GM21423 (cell line): ENCODE data around the gene SPECC1.
"Not testable (repeated sequence)": the region's sequence is repeated elsewhere in the genome, so short reads cannot be mapped to it uniquely, and the experiment has no call there.

ENCODE experiments used
- ATAC-seq: cut with Tn5 transposase; IDR thresholded peaks from one replicate; pipeline ENCODE4 v1.9.1; 2021; ENCODE audit warnings: mild to moderate bottlenecking, moderate library complexity; ENCODE audit not compliant: unreplicated experiment

SPECC1 gene

GRCh38 chr17:20158580-20158979 is 149.4 kb downstream of the SPECC1 start:
- ATAC-seq: no peak

GRCh38 chr17:20159406-20160069 is 150.4 kb downstream of the SPECC1 start:
- no peak for ATAC-seq

GRCh38 chr17:20165516-20165915 is 156.4 kb downstream of the SPECC1 start:
- not testable (repeated sequence) for ATAC-seq

- ATAC-seq: no peak
These were observed 160.9 kb downstream of the SPECC1 start for GRCh38 chr17:20170085-20170484.

GRCh38 chr17:20171741-20172365 is 162.7 kb downstream of the SPECC1 start:
- ATAC-seq: no peak

- no peak for ATAC-seq
These were observed 163.2 kb downstream of the SPECC1 start for GRCh38 chr17:20172376-20172775.

GRCh38 chr17:20173091-20173490 is 163.9 kb downstream of the SPECC1 start:
- no peak for ATAC-seq

- ATAC-seq: no peak
These were observed 165.6 kb downstream of the SPECC1 start for GRCh38 chr17:20174588-20175265.

GRCh38 chr17:20179041-20179440 is 169.9 kb downstream of the SPECC1 start:
- ATAC-seq: no peak

GRCh38 chr17:20180661-20181060 is 171.5 kb downstream of the SPECC1 start:
- ATAC-seq: no peak

GRCh38 chr17:20184181-20184580 is 175.0 kb downstream of the SPECC1 start:
- no peak for ATAC-seq

- no peak for ATAC-seq
These were observed 175.9 kb downstream of the SPECC1 start for GRCh38 chr17:20184977-20185619.

- ATAC-seq: no peak
These were observed 177.9 kb downstream of the SPECC1 start for GRCh38 chr17:20187049-20187448.

GRCh38 chr17:20189302-20189701 is 180.1 kb downstream of the SPECC1 start:
- no peak for ATAC-seq

GRCh38 chr17:20189979-20190378 is 180.8 kb downstream of the SPECC1 start:
- ATAC-seq: no peak

GRCh38 chr17:20190605-20191004 is 181.4 kb downstream of the SPECC1 start:
- no peak for ATAC-seq

GRCh38 chr17:20191056-20191455 is 181.9 kb downstream of the SPECC1 start:
- no peak for ATAC-seq

GRCh38 chr17:20196286-20196685 is 187.1 kb downstream of the SPECC1 start:
- ATAC-seq: not testable (repeated sequence)

- ATAC-seq: no peak
These were observed 188.2 kb downstream of the SPECC1 start for GRCh38 chr17:20197272-20197926.

- no peak for ATAC-seq
These were observed 191.0 kb downstream of the SPECC1 start for GRCh38 chr17:20200016-20200795.
